Measurements from ENCODE around the gene PATL1.
A peak's percentile ranks its signal among the peaks of the same experiment; 100 is the strongest.
"Not testable (repeated sequence)": the region's sequence is repeated elsewhere in the genome, so short reads cannot be mapped to it uniquely, and the experiment has no call there.

PATL1 gene, protein sequence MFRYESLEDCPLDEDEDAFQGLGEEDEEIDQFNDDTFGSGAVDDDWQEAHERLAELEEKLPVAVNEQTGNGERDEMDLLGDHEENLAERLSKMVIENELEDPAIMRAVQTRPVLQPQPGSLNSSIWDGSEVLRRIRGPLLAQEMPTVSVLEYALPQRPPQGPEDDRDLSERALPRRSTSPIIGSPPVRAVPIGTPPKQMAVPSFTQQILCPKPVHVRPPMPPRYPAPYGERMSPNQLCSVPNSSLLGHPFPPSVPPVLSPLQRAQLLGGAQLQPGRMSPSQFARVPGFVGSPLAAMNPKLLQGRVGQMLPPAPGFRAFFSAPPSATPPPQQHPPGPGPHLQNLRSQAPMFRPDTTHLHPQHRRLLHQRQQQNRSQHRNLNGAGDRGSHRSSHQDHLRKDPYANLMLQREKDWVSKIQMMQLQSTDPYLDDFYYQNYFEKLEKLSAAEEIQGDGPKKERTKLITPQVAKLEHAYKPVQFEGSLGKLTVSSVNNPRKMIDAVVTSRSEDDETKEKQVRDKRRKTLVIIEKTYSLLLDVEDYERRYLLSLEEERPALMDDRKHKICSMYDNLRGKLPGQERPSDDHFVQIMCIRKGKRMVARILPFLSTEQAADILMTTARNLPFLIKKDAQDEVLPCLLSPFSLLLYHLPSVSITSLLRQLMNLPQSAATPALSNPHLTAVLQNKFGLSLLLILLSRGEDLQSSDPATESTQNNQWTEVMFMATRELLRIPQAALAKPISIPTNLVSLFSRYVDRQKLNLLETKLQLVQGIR

DNA sequence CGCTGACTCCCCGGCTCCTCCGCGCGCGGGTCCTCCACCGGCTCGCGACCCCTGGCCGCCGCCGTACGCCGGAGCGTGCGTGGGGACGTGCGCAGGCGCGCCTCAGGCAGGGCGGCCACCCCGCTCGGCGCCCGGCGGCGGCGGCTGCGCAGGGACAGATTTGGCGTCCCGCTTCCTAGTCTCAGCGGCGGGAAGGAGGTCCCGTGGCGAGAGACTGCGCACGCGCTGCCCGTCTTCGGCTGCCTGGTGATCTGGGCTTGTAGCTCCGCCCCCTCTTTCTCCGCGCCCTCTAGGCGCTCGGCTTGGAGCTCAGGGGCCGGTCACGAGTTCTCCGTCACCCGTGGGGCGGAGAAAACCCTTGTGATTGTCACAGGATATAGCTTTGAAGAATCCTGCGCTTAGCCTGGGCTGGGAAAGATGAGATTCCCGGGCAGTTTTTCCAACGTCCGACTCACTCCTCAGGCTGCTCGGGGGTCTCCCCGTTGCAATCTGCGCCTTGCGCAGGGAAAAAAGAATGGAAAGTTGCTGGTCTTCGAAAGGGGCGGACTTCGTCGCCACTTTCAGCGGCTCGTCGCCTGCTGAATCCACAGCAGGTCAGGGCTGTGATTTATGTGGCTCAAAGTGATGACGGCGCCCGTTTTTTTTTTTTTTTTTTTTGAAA, at the start of gene PATL1:
PATL1 (minus strand) TSS at position 88 of the 661 bp plus-strand sequence. CDS start 142 bp downstream, outside the sequence.
- DNase-seq (ENCODE audit: low spot score) = peak; percentile 100

DNA sequence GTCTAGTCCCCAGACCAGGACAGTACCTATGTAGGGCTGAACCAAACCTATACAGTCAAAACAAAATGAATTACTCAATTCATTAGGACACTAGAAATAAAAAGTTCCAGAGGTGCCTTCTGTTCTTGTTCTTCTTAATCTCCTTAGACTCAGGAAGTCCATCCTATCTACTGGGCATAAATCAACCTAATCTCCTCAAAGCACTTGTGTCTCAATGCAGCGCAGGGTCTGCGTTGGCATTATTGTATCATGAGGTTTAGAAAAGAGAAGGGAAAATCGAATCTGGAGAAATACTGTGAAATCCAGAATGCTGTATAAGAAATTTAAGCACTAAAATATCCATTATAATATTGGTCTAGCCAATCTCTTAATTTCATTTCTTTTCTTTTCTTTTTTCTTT, 47.2 kb upstream of the PATL1 start:
- DNase-seq (ENCODE audit: low spot score) = no peak

DNA sequence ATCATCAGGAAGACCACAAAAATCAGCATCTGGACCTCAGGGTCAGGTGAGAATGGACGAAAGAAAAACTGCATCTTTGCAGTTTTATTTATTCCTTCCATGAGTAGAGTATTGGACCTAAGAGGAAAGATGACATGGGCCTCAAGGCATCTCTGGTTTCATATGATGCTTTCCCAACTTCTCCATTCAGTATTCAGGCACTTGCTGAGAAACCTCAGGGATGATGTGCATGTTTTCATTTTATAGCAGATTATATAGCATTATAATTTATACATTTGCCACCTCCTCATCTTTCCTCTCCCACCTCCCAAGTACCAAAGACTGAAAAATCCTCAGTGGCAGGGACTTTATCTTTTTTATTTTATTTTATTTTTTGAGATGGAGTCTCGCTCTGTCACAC, 44.9 kb upstream of the PATL1 start, which contains the start of gene OR10V1:
OR10V1 (minus strand) TSS at position 101 of the 400 bp plus-strand sequence; CDS start at position 101, 0 bp downstream.
- no peak for DNase-seq (ENCODE audit: low spot score)

DNA sequence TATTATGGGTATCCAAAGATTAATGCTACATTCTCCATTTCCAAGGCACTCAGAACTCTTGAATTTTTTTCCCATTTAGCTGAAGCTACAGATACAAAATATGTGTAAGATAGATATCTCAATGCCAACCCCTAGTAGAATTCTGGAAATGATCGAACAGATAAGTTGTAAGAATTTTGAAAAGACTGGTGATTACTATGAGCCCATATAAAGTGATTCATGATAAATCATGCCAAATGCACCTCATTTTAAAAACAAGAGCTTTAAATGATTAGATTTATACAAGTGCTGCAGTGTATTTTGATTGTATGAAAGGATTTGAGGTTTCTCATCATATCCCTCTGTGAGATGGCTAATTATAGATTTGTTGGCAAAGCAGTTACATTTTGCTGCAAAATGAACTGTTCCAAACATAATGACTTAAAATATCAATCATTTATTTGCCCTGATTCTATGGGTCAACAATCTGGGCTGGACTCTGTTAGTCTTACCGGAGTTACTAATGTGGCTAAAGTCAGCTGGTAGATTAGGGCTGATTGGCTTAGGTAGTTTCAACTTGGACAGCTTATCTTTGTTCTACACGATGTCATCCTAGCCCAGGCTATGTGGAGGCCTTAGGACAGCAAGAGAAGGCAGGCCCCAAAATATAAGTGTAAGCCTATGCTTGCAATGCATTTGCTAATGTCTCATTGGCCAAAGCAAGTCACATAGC, 41.5 kb upstream of the PATL1 start:
- no peak for DNase-seq (ENCODE audit: low spot score)

DNA sequence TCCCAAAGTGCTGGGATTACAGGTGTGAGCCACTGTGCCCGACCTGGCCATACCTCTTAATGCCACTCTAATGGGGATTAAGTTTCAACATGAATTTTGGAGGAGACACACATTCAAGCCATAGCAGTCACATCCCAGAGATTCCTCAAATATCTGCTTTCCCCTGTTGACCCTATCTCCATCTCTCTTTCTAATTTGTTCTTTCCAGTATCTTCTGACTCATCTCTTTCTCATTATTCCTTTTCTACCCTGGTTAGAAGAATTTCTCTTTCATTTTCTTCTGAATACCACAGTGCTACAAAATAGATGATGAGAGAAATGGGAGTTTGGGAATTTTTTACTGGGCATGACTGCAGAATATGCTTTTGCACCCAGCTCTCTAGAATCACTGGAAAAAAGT, 39.7 kb upstream of the PATL1 start:
- no peak for DNase-seq (ENCODE audit: low spot score)

DNA sequence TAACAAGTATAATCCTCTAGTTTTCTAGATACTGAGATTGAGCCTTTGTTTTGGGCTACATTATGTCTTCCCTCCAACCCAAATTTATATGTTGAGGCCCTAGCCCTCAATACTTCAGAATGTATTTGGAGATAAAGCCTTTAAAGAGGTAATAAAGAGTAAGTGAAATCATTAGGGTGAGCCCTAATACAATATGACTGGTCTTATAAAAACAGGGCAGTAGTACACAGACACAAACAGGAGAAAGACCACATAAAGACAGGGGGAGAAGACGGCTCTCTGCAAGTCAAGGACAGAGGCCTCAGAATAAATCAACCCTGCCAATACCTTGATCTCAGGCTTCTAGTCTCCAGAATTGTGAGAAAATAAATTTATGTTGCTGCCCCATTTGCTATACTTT, 38.5 kb upstream of the PATL1 start:
- no peak for DNase-seq (ENCODE audit: low spot score)

DNA sequence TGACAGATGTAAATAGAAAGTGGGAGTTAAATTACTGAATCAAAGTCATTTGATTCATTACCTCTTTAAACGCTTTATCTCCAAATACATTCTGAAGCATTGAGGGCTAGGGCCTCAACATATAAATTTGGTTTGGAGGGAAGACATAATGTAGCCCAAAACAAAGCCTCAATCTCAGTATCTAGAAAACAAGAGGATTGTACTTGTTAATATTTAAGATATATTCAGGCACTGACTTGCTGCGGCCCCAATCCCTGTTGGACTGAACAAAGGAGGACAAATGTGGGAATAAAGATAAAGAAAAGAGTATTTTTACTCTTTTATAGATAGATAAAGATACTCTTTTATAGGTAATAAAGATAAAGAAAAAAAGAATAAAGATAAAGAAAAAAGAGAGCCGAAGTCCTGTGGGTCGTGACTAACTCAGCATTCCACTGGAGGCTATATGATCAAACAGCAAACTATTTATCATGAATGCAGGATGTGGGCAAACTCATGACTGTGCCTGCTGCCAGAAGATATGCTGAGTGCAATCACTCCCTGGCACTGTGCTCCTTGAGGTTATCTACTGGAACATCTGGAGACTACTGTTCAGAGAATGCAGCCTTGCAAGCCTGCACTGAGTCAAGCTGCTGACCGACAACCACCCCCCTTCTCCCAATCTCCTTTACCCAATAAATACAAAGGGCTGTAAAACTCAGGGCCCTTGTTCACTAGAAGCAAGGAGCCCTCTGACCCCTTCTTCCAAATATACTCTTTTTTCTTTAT, 37.9 kb upstream of the PATL1 start:
- no peak for DNase-seq (ENCODE audit: low spot score)

DNA sequence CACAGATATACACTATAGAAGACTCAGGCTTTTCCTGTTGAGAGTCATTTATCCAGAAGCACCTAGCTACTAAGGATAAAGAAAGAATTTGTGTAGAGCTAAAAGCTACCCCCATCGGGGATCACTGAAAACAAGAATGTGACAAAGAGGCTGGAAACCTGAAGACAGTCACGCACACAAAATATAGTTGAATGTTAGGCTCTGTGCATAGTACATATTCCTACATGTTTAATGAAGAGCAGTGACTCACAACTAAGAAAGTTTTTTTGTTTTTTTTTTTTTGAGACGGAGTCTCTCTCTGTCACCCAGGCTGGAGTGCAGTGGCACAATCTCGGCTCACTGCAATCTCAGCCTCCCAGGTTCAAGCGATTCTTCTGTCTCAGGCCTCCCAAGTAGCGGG, 36.5 kb upstream of the PATL1 start:
- no peak for DNase-seq (ENCODE audit: low spot score)

DNA sequence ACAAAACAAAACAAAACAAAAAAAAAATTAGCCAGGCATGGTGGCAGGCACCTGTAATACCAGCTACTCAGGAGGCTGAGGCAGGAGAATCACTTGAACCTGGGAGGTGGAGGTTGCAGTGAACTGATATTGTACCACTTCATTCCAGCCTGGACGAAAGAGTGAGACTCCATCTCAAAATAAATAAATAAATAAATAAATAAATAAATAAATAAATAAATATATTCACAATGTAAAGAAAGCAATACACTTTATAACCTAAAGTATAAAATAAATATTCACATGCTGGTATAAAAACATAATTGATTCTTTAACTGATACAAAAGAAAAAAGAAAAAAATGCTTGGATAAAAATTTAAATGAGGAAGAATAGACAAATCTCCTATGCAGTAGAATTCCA, 34.7 kb upstream of the PATL1 start:
- DNase-seq (ENCODE audit: low spot score) = not testable (repeated sequence)

DNA sequence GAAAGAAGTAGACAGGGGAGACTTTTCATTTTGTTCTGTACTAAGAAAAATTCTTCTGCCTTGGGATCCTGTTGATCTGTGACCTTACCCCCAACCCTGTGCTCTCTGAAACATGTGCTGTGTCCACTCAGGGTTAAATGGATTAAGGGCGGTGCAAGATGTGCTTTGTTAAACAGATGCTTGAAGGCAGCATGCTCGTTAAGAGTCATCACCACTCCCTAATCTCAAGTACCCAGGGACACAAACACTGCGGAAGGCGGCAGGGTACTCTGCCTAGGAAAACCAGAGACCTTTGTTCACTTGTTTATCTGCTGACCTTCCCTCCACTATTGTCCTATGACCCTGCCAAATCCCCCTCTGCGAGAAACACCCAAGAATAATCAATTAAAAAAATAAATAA, 31.3 kb upstream of the PATL1 start:
- not testable (repeated sequence) for DNase-seq (ENCODE audit: low spot score)

DNA sequence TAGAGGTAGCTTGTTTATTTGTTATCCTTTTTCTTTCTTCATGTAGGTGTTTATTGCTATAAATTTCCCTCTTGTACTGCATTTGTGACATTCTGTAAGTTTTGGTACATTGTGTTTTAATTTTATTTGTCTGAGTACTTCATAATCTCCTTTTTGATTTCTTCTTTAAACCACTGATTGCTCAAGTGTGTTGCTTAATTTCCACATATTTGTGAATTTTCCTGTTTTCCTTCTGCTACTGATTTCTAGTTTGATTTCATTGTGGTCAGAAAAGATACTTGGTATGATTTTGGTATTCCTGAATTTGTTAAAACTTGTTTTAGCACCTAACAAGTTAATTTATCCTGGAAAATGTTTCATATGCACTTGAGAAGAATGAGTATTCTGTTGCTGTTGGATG, 29.7 kb upstream of the PATL1 start:
- DNase-seq (ENCODE audit: low spot score) = no peak

DNA sequence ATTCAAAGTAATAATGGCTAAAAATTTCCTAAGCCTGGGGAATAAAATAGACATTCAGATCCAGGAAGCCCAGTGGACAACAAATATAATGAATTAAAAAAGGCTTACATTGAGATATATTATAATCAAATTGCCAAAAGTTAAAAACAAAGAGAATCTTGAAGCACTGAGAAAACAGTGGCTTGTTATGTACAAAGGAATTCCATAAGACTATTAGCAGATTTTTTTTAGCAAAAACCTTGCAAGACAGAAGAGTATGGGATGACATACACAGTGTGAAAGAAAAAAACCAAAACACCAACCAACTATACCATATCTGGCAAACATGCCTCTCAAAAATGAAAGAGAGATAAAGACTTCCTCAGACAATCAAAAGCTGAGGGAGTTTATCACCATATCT, 24.1 kb upstream of the PATL1 start:
- DNase-seq (ENCODE audit: low spot score) = no peak

DNA sequence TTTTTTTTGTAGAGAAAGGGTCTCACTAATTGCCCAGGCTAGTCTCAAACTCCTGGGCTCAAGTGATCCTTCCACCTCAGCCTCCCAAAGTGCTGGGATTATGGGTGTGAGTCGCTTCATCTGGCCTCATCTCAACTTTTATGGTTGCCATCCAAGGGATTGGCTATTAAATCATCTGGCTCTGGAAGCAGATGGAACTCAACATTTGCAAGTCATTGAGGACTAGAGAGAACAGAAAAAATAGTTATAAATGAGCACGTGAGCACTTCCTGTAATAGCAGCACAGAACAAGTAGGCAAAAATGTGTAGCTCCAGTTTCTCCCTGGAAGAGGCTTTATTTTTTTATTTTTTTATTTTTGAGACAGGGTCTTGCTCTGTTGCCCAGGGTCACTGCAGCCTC, 22.3 kb upstream of the PATL1 start:
- DNase-seq (ENCODE audit: low spot score) = no peak

DNA sequence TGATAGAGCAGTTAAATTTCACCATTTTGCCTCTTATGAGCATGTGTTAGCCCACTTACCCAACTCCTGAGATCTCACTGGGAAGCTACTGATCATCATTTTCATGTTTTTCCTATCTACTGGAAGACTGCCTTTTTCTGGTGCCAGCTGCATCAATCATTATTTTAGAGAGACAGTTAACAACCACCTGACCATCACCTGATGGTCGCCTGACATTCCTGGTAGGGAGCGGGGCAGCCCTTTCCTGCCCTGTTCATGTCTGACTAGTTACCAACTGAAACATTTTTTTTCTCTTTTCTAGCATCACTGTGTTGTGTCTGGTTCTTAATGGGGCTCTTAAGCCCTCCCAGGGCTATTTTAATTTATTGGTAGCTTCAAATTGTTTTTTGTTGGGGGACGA, 20.2 kb upstream of the PATL1 start:
- no peak for DNase-seq (ENCODE audit: low spot score)

DNA sequence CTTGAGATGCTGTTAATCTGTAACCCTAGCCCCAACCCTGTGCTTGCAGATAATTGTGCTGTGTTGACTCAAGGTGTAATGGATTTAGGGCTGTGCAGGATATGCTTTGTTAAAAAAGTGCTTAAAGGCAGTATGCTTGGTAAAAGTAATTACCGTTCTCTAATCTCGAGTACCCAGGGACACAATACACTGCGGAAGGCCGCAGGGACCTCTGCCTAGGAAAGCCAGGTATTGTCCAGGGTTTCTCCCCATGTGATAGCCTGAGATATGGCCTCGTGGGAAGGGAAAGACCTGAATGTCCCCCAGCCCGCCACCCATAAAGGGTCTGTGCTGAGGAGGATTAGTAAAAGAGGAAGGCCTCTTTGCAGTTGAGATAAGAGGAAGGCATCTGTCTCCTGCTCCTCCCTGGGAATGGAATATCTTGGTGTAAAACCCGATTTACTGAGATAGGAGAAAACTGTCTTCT, 12.5 kb upstream of the PATL1 start:
- not testable (repeated sequence) for DNase-seq (ENCODE audit: low spot score)

DNA sequence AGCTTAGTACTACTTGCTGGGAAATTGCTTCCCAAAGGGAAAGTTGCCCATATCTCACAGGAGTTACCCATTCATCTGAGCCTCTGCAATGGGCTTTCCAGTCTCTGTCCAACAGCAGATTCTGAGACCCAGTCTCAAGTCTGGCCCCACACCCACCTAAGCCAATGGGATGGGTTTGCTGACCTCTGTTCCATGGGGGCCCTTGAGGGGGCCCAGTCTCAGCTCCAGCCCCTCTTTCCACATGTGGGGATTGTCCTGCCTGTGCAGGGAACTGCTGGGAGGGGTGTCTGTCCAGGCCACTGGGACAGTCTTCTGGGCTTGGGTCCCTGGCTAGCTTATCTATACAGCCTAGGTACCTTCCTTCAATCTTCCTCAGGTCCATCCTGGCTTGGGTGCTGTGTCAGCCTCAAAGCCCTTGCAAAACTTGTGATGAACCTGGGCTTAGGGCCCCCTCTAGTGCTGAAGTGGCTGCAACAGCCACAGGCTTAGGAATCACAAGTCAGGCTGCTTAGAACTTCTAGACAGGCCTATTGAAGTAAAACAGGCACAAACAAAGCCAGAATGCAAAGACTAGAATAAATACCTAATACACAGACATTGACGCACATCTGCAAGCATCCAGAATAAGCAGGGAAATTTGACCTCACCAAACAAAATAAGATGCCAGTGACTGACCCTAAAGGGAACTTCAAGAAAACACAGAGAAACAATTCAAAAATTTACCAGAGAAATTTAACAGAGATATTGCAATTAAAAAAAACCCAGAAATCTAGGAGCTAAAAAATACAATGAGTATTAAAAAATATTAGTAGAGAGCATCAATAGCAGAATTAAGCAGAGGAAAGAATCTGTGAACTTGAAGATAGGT, 11.7 kb upstream of the PATL1 start:
- DNase-seq (ENCODE audit: low spot score) = peak; percentile 43

DNA sequence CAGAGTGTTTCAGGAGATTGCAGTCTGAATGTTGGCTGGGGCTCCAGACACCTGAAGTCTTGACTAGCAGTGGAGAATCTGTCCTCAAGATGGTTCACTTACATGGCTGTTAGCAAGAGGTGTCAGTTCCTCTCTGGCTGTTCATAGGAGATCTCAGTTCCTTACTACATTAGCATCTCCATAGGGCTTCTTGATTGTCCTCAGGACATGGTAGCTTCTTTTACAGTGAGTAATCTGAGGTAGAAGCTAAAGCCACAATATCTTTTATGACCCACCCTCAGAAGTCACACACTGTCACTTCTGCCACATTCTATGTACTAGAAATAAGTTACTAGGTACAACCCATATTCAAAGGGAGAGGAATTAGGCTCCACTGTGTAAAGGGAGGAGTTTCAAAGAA, 10.5 kb upstream of the PATL1 start:
- no peak for DNase-seq (ENCODE audit: low spot score)

DNA sequence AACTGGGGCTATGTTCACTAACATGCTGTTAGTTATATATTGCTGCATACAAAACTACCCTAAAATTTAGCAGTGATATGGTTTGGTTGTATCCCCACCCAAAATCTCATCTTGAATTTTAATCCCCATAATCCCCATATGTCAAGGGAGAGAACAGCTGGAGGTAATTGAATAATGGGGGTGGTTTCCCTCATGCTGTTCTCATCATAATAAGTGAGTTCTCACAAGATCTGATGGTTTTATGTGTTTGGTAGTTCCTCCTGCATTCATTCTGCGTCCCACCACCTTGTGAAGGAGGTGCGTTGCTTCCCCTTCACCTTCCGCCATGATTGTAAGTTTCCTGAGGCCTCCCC, 10.0 kb upstream of the PATL1 start:
- DNase-seq (ENCODE audit: low spot score) = no peak

DNA sequence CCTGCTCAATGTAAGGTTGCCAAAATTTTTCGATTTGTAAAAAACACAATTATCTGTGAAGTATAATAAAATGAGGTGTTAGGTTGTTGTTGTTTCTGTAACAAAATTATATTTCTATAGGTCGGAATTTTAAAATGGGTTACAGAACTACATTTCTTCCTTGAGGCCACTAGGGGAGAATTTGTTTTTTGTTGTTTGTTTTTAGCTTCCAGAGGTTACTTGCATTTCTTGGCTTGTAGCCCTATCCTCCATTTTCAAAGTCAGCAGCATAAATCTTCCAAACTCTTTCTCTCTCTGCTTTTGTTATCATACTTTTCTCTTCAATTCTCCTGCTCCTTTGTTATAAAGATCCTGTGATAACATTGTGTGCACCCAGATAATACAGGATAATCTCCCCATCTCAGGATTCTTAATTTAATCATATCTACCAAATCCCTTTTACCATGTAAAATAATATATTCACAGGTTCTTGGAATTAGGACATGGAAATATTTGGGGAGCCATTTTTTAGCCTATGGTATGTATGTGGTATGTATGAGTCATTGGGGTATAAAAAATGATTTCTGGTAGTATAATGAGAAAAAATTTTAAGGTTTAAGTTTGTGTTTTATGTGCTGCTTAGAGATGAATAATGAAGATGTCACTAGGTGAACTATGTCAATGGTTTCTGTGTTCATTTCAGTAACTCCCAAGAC, 9.4 kb upstream of the PATL1 start:
- no peak for DNase-seq (ENCODE audit: low spot score)

DNA sequence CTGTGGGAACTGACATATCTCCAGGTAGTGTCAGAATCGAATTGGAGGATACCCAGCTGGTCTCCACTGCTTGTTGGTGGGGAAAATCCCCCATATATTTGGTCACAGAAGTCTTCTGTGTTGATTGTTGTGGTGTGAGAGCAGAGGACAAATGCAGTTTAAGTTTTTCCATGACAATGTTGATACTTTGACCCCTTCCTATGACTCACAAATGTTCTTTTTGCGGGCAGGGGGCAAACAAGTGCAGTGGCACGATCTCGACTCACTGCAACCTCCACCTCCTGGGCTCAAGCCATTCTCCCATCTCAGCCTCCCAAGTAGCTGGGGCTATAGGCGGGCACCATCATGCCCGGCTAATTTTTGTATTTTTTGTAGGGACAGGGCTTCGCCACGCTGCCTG, 7.4 kb upstream of the PATL1 start:
- no peak for DNase-seq (ENCODE audit: low spot score)

Data from HuH-7.5 (cell line).